Measurements from ENCODE around the gene KCNT1. TPM values are rescaled to one million over a fixed set of nuclear protein-coding genes. Genes with fewer than 3 reads are reported as not detected.

Gene KCNT1
- total RNA-seq, 2 experiments from 2014 or later, result 0.11 to 0.22 TPM

GRCh38 chr9:135701067-135701958 lies 672 bp upstream of the KCNT1 start:
- Histone ChIP-seq H3K9me3 (ENCODE audit: control insufficient read depth in 1 of 2, insufficient read depth in 1 of 2, low read length in 2 of 2) (peaks cover 0 to 16% of the 10 kb centered on the region in 2 experiments), H3K27me3 (ENCODE audit: control insufficient read depth in 1 of 2, insufficient read depth in 2 of 2, low read length in 2 of 2) (peaks cover 14 to 22% of the 10 kb centered on the region in 2 experiments), H3K4me1 (ENCODE audit: insufficient read depth, low read length) (peaks cover 14% of the 10 kb centered on the region), H3K36me3 (ENCODE audit: insufficient read depth, low read length) (no peaks in the 10 kb centered on the region), H3K4me3 (ENCODE audit: low read length) (no peak overlapping the region), H3K27ac (ENCODE audit: low read depth in 1 of 2, low read length in 2 of 2) (no peak overlapping the region)
- H3K4me1 Mint-ChIP-seq (ENCODE audit: low read depth), result no peaks in the 10 kb centered on the region
- peaks cover 12% of the 10 kb centered on the region for H3K27me3 Mint-ChIP-seq
- ATAC-seq (ENCODE audit: poor library complexity), result peak; percentile 51
- DNase-seq, result peak in 2 of 14 experiments; percentile 2 to 18
- no peaks in the 10 kb centered on the region for H3K36me3 Mint-ChIP-seq (ENCODE audit: low read depth)
- H3K27ac Mint-ChIP-seq, result no peak overlapping the region
- no peak overlapping the region for H3K4me3 Mint-ChIP-seq
- intact Hi-C loops (cut with DNase I, micrococcal nuclease), result no loop called here
- ChIA-PET POLR2A (no interaction called here), CTCF (no interaction called here)
- H3K9me3 Mint-ChIP-seq, result no peaks in the 10 kb centered on the region
- TF ChIP-seq CTCF (IDR thresholded peaks at IDR 0.05), result no peak

- H3K36me3 Mint-ChIP-seq (ENCODE audit: low read depth), result no peaks in the 10 kb centered on the region
- peaks cover 0 to 20% of the 10 kb centered on the region in 2 experiments for H3K9me3 ChIP-seq (ENCODE audit: control insufficient read depth in 1 of 2, insufficient read depth in 1 of 2, low read length in 2 of 2)
- H3K27me3 Mint-ChIP-seq, result peaks cover 12% of the 10 kb centered on the region
- H3K4me3 Mint-ChIP-seq, result no peak overlapping the region
- H3K27ac Mint-ChIP-seq, result no peak overlapping the region
- peaks cover 14 to 22% of the 10 kb centered on the region in 2 experiments for H3K27me3 ChIP-seq (ENCODE audit: control insufficient read depth in 1 of 2, insufficient read depth in 2 of 2, low read length in 2 of 2)
- H3K36me3 ChIP-seq (ENCODE audit: insufficient read depth, low read length), result no peaks in the 10 kb centered on the region
- DNase-seq, result no peak
- no peak overlapping the region for H3K4me3 ChIP-seq (ENCODE audit: low read length)
- intact Hi-C loops (cut with DNase I, micrococcal nuclease), result no loop called here
- ChIA-PET POLR2A (no interaction called here), CTCF (no interaction called here)
- no peaks in the 10 kb centered on the region for H3K4me1 Mint-ChIP-seq (ENCODE audit: low read depth)
- ATAC-seq (ENCODE audit: poor library complexity), result no peak
- no peaks in the 10 kb centered on the region for H3K9me3 Mint-ChIP-seq
- no peak overlapping the region for H3K27ac ChIP-seq (ENCODE audit: low read depth in 1 of 2, low read length in 2 of 2)
- H3K4me1 ChIP-seq (ENCODE audit: insufficient read depth, low read length), result peaks cover 14% of the 10 kb centered on the region
- no peak for TF ChIP-seq CTCF (IDR thresholded peaks at IDR 0.05)
These were observed 1.7 kb downstream of the KCNT1 start for GRCh38 chr9:135703726-135704125.

- H3K4me3 ChIP-seq (ENCODE audit: low read length), result no peak overlapping the region
- ChIA-PET CTCF (no interaction called here), POLR2A (no interaction called here)
- H3K9me3 Mint-ChIP-seq, result no peaks in the 10 kb centered on the region
- no peaks in the 10 kb centered on the region for H3K4me1 Mint-ChIP-seq (ENCODE audit: low read depth)
- H3K36me3 Mint-ChIP-seq (ENCODE audit: low read depth), result no peaks in the 10 kb centered on the region
- peaks cover 0 to 20% of the 10 kb centered on the region in 2 experiments for H3K9me3 ChIP-seq (ENCODE audit: control insufficient read depth in 1 of 2, insufficient read depth in 1 of 2, low read length in 2 of 2)
- no peak for DNase-seq
- H3K27me3 Mint-ChIP-seq, result peaks cover 12% of the 10 kb centered on the region
- no peak overlapping the region for H3K27ac ChIP-seq (ENCODE audit: low read depth in 1 of 2, low read length in 2 of 2)
- H3K27me3 ChIP-seq (ENCODE audit: control insufficient read depth in 1 of 2, insufficient read depth in 2 of 2, low read length in 2 of 2), result peaks cover 14 to 22% of the 10 kb centered on the region in 2 experiments
- no peak overlapping the region for H3K4me3 Mint-ChIP-seq
- intact Hi-C loops (cut with DNase I, micrococcal nuclease), result no loop called here
- no peak overlapping the region for H3K27ac Mint-ChIP-seq
- peaks cover 14% of the 10 kb centered on the region for H3K4me1 ChIP-seq (ENCODE audit: insufficient read depth, low read length)
- no peaks in the 10 kb centered on the region for H3K36me3 ChIP-seq (ENCODE audit: insufficient read depth, low read length)
- no peak for TF ChIP-seq CTCF (IDR thresholded peaks at IDR 0.05)
- ATAC-seq (ENCODE audit: poor library complexity), result no peak
These were observed 2.5 kb downstream of the KCNT1 start for GRCh38 chr9:135704483-135704882.

All from CD4-positive, alpha-beta T cell (primary cell).